ENCODE measurements around the gene TMEM98. TPM values are rescaled to one million over a fixed set of nuclear protein-coding genes. Genes with fewer than 3 reads are reported as not detected.
"Not testable (repeated sequence)": the region's sequence is repeated elsewhere in the genome, so short reads cannot be mapped to it uniquely, and the experiment has no call there.

The TMEM98 gene
- total and polyA plus RNA-seq, 2 of the 4 experiments (the other 2 are of a cell fraction), result 173 to 195 TPM

DNA sequence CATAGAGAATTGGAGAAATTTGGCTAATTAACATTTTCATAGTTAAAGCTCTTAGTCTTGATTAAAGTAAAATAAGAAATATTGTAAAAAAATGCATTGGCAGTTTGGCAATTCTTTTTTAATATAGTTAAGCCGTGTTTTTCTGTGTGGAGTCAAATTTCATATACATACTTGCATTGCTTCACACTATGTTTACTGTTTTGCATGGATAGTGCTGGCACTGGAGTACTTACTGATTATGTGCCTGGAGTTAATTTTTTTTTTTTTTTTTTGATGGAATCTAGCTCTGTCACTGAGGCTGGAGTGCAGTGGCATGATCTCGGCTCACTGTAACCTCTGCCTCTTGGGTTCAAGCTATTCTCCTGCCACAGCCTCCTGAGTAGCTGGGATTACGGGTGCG is 8.1 kb upstream of the TMEM98 start:
- H3K56ac ChIP-seq (ENCODE audit: extremely low read depth, insufficient read depth, low read length); H2BK5ac ChIP-seq (ENCODE audit: low read depth, low read length, poor library complexity, severe bottlenecking); H3K18ac ChIP-seq (ENCODE audit: low read depth, low read length); H2BK15ac ChIP-seq (ENCODE audit: low read depth, low read length); H3K4me3 ChIP-seq (ENCODE audit: insufficient read depth, low read depth, low read length); H3K4me2 ChIP-seq (ENCODE audit: low read depth, low read length); BruUV-seq (replicated peaks); H3K36me3 ChIP-seq (ENCODE audit: control insufficient read depth, insufficient read depth, low read length); H3K9me1 ChIP-seq (ENCODE audit: insufficient read depth, low read length); H2AK5ac ChIP-seq (ENCODE audit: low read depth, low read length); H3K23ac ChIP-seq (ENCODE audit: low read depth, low read length); dilution Hi-C loops (cut with HindIII; ENCODE audit: low sequenced_read_pairs, unreplicated experiment); H3K4ac ChIP-seq (ENCODE audit: low read depth, low read length); H3K9me3 ChIP-seq (ENCODE audit: control insufficient read depth, insufficient read depth, low read length); H3K14ac ChIP-seq (replicated peaks; ENCODE audit: low read depth, low read length); H4K8ac ChIP-seq (ENCODE audit: low read depth in 2 of 2, low read length in 2 of 2); H3K9ac ChIP-seq (ENCODE audit: low read depth, low read length); H2AK9ac ChIP-seq (replicated peaks; ENCODE audit: low read depth, low read length, poor library complexity); H3K79me1 ChIP-seq (ENCODE audit: low read depth in 1 of 2, low read length in 2 of 2); H4K20me1 ChIP-seq (ENCODE audit: insufficient read depth, low read length); H3K27me3 ChIP-seq (ENCODE audit: control insufficient read depth, insufficient read depth, low read length); H2AFZ ChIP-seq (replicated peaks; ENCODE audit: low read length, poor library complexity); H3K27ac ChIP-seq (ENCODE audit: insufficient read depth, low read length); intact Hi-C loops (cut with micrococcal nuclease); H2BK20ac ChIP-seq (ENCODE audit: low read depth, low read length); POLR2A ChIA-PET (ENCODE audit: unreplicated experiment); H2BK120ac ChIP-seq (ENCODE audit: low read depth, low read length); H3K4me1 ChIP-seq (ENCODE audit: control insufficient read depth, insufficient read depth, low read length); H4K91ac ChIP-seq (ENCODE audit: insufficient read depth, low read depth, low read length); H4K5ac ChIP-seq (ENCODE audit: low read depth, low read length): not testable (repeated sequence)
- WGBS, 2 experiments (ENCODE audit: extremely low coverage in 2 of 2, insufficient read length in 1 of 2), result no CpG with 5 or more reads among the region's 4 CpGs
- in situ Hi-C loops (cut with MboI; ENCODE audit: low sequenced_read_pairs), result loop anchor here (25.0 kb wide), 1 partner anchor 133 kb away; no protein-coding TSS in a partner anchor
- DNase-seq, result peak; percentile 5
- peak; percentile 67 for ATAC-seq (ENCODE audit: low read depth)
- CTCF ChIA-PET, result interaction anchor here (0.6 to 1.0 kb wide), 2 partner anchors 42 to 458 kb away, joined by 3 read pairs; no protein-coding TSS in a partner anchor

Data from IMR-90 (cell line).